GM23338 (cell line): ENCODE measurements around the gene TMEM120B. TPM values are rescaled to one million over a fixed set of nuclear protein-coding genes. Genes with fewer than 3 reads are reported as not detected.
"Not testable (repeated sequence)": the region's sequence is repeated elsewhere in the genome, so short reads cannot be mapped to it uniquely, and the experiment has no call there.

ENCODE experiments used
- ATAC-seq: fragments of 200-7000 bp; cut with Tn5 transposase; 3 replicates; pipeline ENCODE4 v1.9.1; 2020
- DNase-seq: peaks from one replicate; pipeline ENCODE4 v3.0.0-alpha.2; 2015; ENCODE audit warnings: low spot score
- H2AFZ ChIP-seq: fragments of 200-600 bp; sonication (generic); 2 replicates; pipeline ENCODE4 v1.8.0; 2016; ENCODE audit warnings: antibody characterized with exemption, mild to moderate bottlenecking, moderate library complexity
- H3F3A ChIP-seq: fragments of 200-600 bp; sonication (generic); replicated peaks from 2 replicates; pipeline ENCODE4 v1.8.0; 2017; ENCODE audit warnings: antibody characterized with exemption, mixed run types, low read depth
- H3K27ac ChIP-seq: fragments of 200-600 bp; sonication (generic); 2 replicates; pipeline ENCODE4 v1.6.1; 2016; ENCODE audit warnings: low read depth
- H3K27me3 ChIP-seq: fragments of 200-600 bp; sonication (generic); 2 replicates; pipeline ENCODE4 v1.8.0; 2016; ENCODE audit warnings: mild to moderate bottlenecking, mixed run types, moderate library complexity; ENCODE audit not compliant: insufficient read depth
- H3K36me3 ChIP-seq: fragments of 200-600 bp; sonication (generic); 2 replicates; pipeline ENCODE4 v1.8.0; 2016; ENCODE audit warnings: mild to moderate bottlenecking; ENCODE audit not compliant: insufficient read depth
- H3K4me1 ChIP-seq: fragments of 200-600 bp; sonication (generic); 2 replicates; pipeline ENCODE4 v1.8.0; 2016; ENCODE audit warnings: mild to moderate bottlenecking, moderate library complexity; ENCODE audit not compliant: insufficient read depth
- H3K4me2 ChIP-seq: fragments of 200-600 bp; sonication (generic); 2 replicates; pipeline ENCODE4 v1.7.1; 2017; ENCODE audit warnings: mixed run types
- H3K4me3 ChIP-seq: fragments of 200-600 bp; sonication (generic); 2 replicates; pipeline ENCODE4 v1.6.1; 2016; ENCODE audit warnings: mixed run types
- H3K79me2 ChIP-seq: fragments of 200-600 bp; sonication (generic); replicated peaks from 2 replicates; pipeline ENCODE4 v1.8.0; 2017; ENCODE audit warnings: mild to moderate bottlenecking; ENCODE audit not compliant: insufficient read depth
- H3K9me2 ChIP-seq: fragments of 200-600 bp; sonication (generic); 2 replicates; pipeline ENCODE4 v1.8.0; 2017; ENCODE audit not compliant: insufficient read depth
- H4K20me1 ChIP-seq: fragments of 200-600 bp; sonication (generic); replicated peaks from 2 replicates; pipeline ENCODE4 v1.8.0; 2017; ENCODE audit warnings: mild to moderate bottlenecking; ENCODE audit not compliant: insufficient read depth
- H3K27ac Mint-ChIP-seq: 2 replicates; pipeline ENCODE4 v1.8.0; 2020; ENCODE audit warnings: inconsistent platforms, mild to moderate bottlenecking, moderate library complexity, mixed read lengths
- H3K27me3 Mint-ChIP-seq: 3 replicates; pipeline ENCODE4 v1.8.0; 2022; ENCODE audit warnings: low read depth, mild to moderate bottlenecking, moderate library complexity, mixed read lengths, inconsistent platforms; ENCODE audit not compliant: insufficient read depth, poor library complexity
- H3K36me3 Mint-ChIP-seq: 3 replicates; pipeline ENCODE4 v1.8.0; 2021; ENCODE audit warnings: low read depth, mild to moderate bottlenecking, inconsistent platforms, moderate library complexity, mixed read lengths
- H3K4me1 Mint-ChIP-seq: 3 replicates; pipeline ENCODE4 v1.8.0; 2020; ENCODE audit warnings: mild to moderate bottlenecking, inconsistent platforms, mixed read lengths
- H3K4me3 Mint-ChIP-seq: 3 replicates; pipeline ENCODE4 v1.8.0; 2021; ENCODE audit warnings: moderate library complexity, mild to moderate bottlenecking, inconsistent platforms, mixed read lengths
- H3K9me3 Mint-ChIP-seq: 3 replicates; pipeline ENCODE4 v1.8.0; 2020; ENCODE audit warnings: moderate library complexity, mild to moderate bottlenecking, inconsistent platforms, mixed read lengths
- CREB1 ChIP-seq: fragments of 250-450 bp; sonication (Bioruptor Pico); IDR thresholded peaks from 2 replicates; pipeline ENCODE4 v1.5.0; 2020; ENCODE audit warnings: low read depth, mild to moderate bottlenecking, moderate library complexity
- CTCF ChIP-seq, 2 experiments: fragments of 200-600 bp in 1 of 2; sonication (generic) in 1 of 2; conservative IDR thresholded peaks; 2 replicates each; pipeline versions ENCODE4 v1.5.1 to v1.6.1; 2016 to 2017; ENCODE audit warnings: antibody characterized with exemption in 2 of 2, low read depth in 2 of 2, mild to moderate bottlenecking in 2 of 2, moderate library complexity in 1 of 2
- ETS1 ChIP-seq: IDR thresholded peaks from 2 replicates; pipeline ENCODE4 v1.6.1; 2016; ENCODE audit warnings: antibody characterized with exemption
- EZH2phosphoT487 ChIP-seq: fragments of 200-600 bp; sonication (generic); IDR thresholded peaks from one replicate; pipeline ENCODE4 v1.8.1; 2018; ENCODE audit warnings: antibody characterized with exemption; ENCODE audit not compliant: unreplicated experiment
- JUNB ChIP-seq: IDR thresholded peaks from one replicate; pipeline ENCODE4 v1.6.1; 2016; ENCODE audit warnings: antibody characterized with exemption; ENCODE audit not compliant: unreplicated experiment
- POLR2AphosphoS5 ChIP-seq: IDR thresholded peaks from 2 replicates; pipeline ENCODE4 v1.6.1; 2016; ENCODE audit warnings: antibody characterized with exemption, low read depth
- STAT1 ChIP-seq: IDR thresholded peaks from one replicate; pipeline ENCODE4 v1.6.1; 2016; ENCODE audit warnings: antibody characterized with exemption; ENCODE audit not compliant: unreplicated experiment
- ZNF114 ChIP-seq: fragments of 250-450 bp; sonication (Bioruptor Pico); IDR thresholded peaks from 2 replicates; pipeline ENCODE4 v1.5.0; 2020; ENCODE audit warnings: mild to moderate bottlenecking, moderate library complexity
- polyA plus RNA-seq: library from polyadenylated mRNA; unstranded; fragments of >200 nt; fragmentation: Nextera tagmentation; extraction: Ambion mirVana; gene quantifications from 2 replicates; pipeline ENCODE4 v1.2.1, GENCODE V29; 2016
- total RNA-seq: library from RNA; depleted of rRNA; stranded (reverse); fragments of >200 nt; shearing (Covaris generic); gene quantifications from 2 replicates; pipeline ENCODE4 v1.2.3, GENCODE V29; 2014

Gene TMEM120B
- total and polyA plus RNA-seq, 2 experiments from 2014 or later = 15.0 to 36.0 TPM

GRCh38 chr12:121713793-121714192, 1.2 kb downstream of the TMEM120B start:
- H4K20me1 ChIP-seq = peaks cover 36% of the 10 kb centered on the region
- peak overlapping the region; percentile 78 for H3K4me3 ChIP-seq
- no peak overlapping the region for H3K27ac ChIP-seq
- H3K36me3 ChIP-seq = no peaks in the 10 kb centered on the region
- H3K27ac Mint-ChIP-seq = no peak overlapping the region
- peaks cover 25% of the 10 kb centered on the region; the same call in 1 of the 2 replicates for H3F3A ChIP-seq
- peaks cover 60% of the 10 kb centered on the region for H3K79me2 ChIP-seq
- H3K4me1 Mint-ChIP-seq = peaks cover 34% of the 10 kb centered on the region
- peaks cover 12% of the 10 kb centered on the region for H3K4me1 ChIP-seq
- peak overlapping the region; percentile 84 for H3K4me2 ChIP-seq
- no peaks in the 10 kb centered on the region for H3K9me2 ChIP-seq
- DNase-seq = no peak
- TF ChIP-seq CREB1 (no peak), STAT1 (no peak), POLR2AphosphoS5 (no peak), ETS1 (no peak), ZNF114 (CRISPR knock-in tag) (no peak), CTCF (conservative IDR thresholded peaks at IDR 0.05; ENCODE audit: low read depth in 2 of 2) (no peak), JUNB (no peak), EZH2phosphoT487 (no peak)
- no peak for ATAC-seq
- H3K27me3 ChIP-seq = no peaks in the 10 kb centered on the region
- peaks cover 28% of the 10 kb centered on the region for H3K36me3 Mint-ChIP-seq
- H3K27me3 Mint-ChIP-seq = peaks cover 11% of the 10 kb centered on the region
- no peak overlapping the region for H2AFZ ChIP-seq
- H3K4me3 Mint-ChIP-seq = peak overlapping the region; percentile 90
- no peaks in the 10 kb centered on the region; the same call in 1 of the 3 replicates for H3K9me3 Mint-ChIP-seq

- H2AFZ ChIP-seq, DNase-seq, ATAC-seq, H3K4me3 Mint-ChIP-seq, H3K27ac Mint-ChIP-seq, H3K4me2 ChIP-seq, H3K9me2 ChIP-seq, H3K27ac ChIP-seq, H3K27me3 ChIP-seq, H3K9me3 Mint-ChIP-seq, H3K4me3 ChIP-seq, H3K36me3 ChIP-seq: not testable (repeated sequence)
- H3K36me3 Mint-ChIP-seq = peaks cover 34% of the 10 kb centered on the region
- Histone ChIP-seq H3F3A (peaks cover 27% of the 10 kb centered on the region; the same call in 1 of the 2 replicates), H3K4me1 (peaks cover 12% of the 10 kb centered on the region), H4K20me1 (peaks cover 39% of the 10 kb centered on the region), H3K79me2 (peaks cover 72% of the 10 kb centered on the region)
- H3K4me1 Mint-ChIP-seq = peaks cover 34% of the 10 kb centered on the region
- H3K27me3 Mint-ChIP-seq = peaks cover 11% of the 10 kb centered on the region
Measured at GRCh38 chr12:121715055-121715454, 2.5 kb downstream of the TMEM120B start.
